HepG2 (cell line): Measurements from ENCODE around the gene HDGF.

Experiments used
- HNRNPL ChIP-seq: fragments of 200-400 bp; formaldehyde crosslinking; IDR thresholded peaks from 2 replicates; pipeline ENCODE4 v1.6.1; 2017; ENCODE audit warnings: mild to moderate bottlenecking, low read depth, low read length
- KLF16 ChIP-seq, 2 experiments: sonication (generic) in 1 of 2; formaldehyde crosslinking in 1 of 2; IDR thresholded peaks; 2 replicates each; pipeline versions ENCODE4 v1.6.1 to v1.8.0; 2016 to 2023; ENCODE audit warnings: missing genetic modification reagents in 2 of 2, missing compliant biosample characterization in 1 of 2
- POLR2A ChIP-seq, 2 experiments: IDR thresholded peaks; 2 replicates each; pipeline ENCODE4 v1.6.1; 2011; ENCODE audit warnings: low read depth in 2 of 2, low read length in 2 of 2, mild to moderate bottlenecking in 1 of 2, moderate library complexity in 1 of 2; ENCODE audit not compliant: insufficient read depth in 1 of 2
- ZNF274 ChIP-seq: sonication (generic); formaldehyde crosslinking; IDR thresholded peaks from 2 replicates; pipeline ENCODE4 v1.5.1; 2020; ENCODE audit warnings: mild to moderate bottlenecking, missing genetic modification reagents
- ZNF292 ChIP-seq: sonication (generic); formaldehyde crosslinking; IDR thresholded peaks from 2 replicates; pipeline ENCODE4 v1.8.1; 2022; ENCODE audit warnings: mild to moderate bottlenecking, low read depth, missing genetic modification reagents, borderline replicate concordance
- ZNF724P ChIP-seq: sonication (generic); formaldehyde crosslinking; IDR thresholded peaks from 2 replicates; pipeline ENCODE4 v1.8.0; 2022; ENCODE audit warnings: missing genetic modification reagents, borderline replicate concordance
- TF ChIP-seq, protein P1 (sequence below): sonication (generic); formaldehyde crosslinking; IDR thresholded peaks from 2 replicates; pipeline ENCODE4 v1.5.0; 2020; ENCODE audit warnings: mild to moderate bottlenecking, missing genetic modification reagents, moderate library complexity
- TF ChIP-seq, protein P2 (sequence below): sonication (generic); formaldehyde crosslinking; IDR thresholded peaks from 2 replicates; pipeline ENCODE4 v1.5.1; 2020; ENCODE audit warnings: missing genetic modification reagents, mild to moderate bottlenecking, borderline replicate concordance
- TF ChIP-seq, protein P3 (sequence below): sonication (generic); formaldehyde crosslinking; IDR thresholded peaks from 2 replicates; pipeline ENCODE4 v1.4.0; 2020; ENCODE audit warnings: missing genetic modification reagents
- TF ChIP-seq, protein P4 (sequence below): sonication (generic); formaldehyde crosslinking; IDR thresholded peaks from 2 replicates; pipeline ENCODE4 v1.5.0; 2020; ENCODE audit warnings: missing genetic modification reagents

DNA sequence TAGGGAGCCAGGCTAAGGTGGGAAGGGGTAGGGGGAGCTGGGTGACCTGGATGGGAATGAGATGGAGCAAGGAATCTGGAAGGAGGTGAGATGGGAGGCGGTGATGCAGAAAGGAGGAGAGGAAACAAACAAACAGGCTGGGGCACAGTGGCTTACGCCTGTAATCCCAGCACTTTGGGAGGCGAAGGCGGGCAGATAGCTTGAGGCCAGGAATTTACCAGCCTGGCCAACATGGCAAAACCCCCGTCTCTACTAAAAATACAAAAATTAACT, 56.8 kb downstream of the HDGF start:
- TF ChIP-seq ZNF724P (CRISPR knock-in tag) (no peak), HNRNPL (no peak), ZNF274 (CRISPR knock-in tag) (no peak), POLR2A (IDR thresholded peaks at IDR 0.05; ENCODE audit: insufficient read depth in 1 of 2, low read depth in 2 of 2, low read length in 2 of 2) (no peak), KLF16 (CRISPR knock-in tag; IDR thresholded peaks at IDR 0.05) (no peak), ZNF292 (CRISPR knock-in tag) (no peak)
- TF ChIP-seq, protein P1, sequence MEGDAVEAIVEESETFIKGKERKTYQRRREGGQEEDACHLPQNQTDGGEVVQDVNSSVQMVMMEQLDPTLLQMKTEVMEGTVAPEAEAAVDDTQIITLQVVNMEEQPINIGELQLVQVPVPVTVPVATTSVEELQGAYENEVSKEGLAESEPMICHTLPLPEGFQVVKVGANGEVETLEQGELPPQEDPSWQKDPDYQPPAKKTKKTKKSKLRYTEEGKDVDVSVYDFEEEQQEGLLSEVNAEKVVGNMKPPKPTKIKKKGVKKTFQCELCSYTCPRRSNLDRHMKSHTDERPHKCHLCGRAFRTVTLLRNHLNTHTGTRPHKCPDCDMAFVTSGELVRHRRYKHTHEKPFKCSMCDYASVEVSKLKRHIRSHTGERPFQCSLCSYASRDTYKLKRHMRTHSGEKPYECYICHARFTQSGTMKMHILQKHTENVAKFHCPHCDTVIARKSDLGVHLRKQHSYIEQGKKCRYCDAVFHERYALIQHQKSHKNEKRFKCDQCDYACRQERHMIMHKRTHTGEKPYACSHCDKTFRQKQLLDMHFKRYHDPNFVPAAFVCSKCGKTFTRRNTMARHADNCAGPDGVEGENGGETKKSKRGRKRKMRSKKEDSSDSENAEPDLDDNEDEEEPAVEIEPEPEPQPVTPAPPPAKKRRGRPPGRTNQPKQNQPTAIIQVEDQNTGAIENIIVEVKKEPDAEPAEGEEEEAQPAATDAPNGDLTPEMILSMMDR (CRISPR knock-in tag) = no peak
- TF ChIP-seq, protein P2, sequence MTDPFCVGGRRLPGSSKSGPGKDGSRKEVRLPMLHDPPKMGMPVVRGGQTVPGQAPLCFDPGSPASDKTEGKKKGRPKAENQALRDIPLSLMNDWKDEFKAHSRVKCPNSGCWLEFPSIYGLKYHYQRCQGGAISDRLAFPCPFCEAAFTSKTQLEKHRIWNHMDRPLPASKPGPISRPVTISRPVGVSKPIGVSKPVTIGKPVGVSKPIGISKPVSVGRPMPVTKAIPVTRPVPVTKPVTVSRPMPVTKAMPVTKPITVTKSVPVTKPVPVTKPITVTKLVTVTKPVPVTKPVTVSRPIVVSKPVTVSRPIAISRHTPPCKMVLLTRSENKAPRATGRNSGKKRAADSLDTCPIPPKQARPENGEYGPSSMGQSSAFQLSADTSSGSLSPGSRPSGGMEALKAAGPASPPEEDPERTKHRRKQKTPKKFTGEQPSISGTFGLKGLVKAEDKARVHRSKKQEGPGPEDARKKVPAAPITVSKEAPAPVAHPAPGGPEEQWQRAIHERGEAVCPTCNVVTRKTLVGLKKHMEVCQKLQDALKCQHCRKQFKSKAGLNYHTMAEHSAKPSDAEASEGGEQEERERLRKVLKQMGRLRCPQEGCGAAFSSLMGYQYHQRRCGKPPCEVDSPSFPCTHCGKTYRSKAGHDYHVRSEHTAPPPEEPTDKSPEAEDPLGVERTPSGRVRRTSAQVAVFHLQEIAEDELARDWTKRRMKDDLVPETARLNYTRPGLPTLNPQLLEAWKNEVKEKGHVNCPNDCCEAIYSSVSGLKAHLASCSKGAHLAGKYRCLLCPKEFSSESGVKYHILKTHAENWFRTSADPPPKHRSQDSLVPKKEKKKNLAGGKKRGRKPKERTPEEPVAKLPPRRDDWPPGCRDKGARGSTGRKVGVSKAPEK (CRISPR knock-in tag) = no peak
- TF ChIP-seq, protein P3, sequence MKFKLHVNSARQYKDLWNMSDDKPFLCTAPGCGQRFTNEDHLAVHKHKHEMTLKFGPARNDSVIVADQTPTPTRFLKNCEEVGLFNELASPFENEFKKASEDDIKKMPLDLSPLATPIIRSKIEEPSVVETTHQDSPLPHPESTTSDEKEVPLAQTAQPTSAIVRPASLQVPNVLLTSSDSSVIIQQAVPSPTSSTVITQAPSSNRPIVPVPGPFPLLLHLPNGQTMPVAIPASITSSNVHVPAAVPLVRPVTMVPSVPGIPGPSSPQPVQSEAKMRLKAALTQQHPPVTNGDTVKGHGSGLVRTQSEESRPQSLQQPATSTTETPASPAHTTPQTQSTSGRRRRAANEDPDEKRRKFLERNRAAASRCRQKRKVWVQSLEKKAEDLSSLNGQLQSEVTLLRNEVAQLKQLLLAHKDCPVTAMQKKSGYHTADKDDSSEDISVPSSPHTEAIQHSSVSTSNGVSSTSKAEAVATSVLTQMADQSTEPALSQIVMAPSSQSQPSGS (CRISPR knock-in tag) = no peak
- TF ChIP-seq, protein P4, sequence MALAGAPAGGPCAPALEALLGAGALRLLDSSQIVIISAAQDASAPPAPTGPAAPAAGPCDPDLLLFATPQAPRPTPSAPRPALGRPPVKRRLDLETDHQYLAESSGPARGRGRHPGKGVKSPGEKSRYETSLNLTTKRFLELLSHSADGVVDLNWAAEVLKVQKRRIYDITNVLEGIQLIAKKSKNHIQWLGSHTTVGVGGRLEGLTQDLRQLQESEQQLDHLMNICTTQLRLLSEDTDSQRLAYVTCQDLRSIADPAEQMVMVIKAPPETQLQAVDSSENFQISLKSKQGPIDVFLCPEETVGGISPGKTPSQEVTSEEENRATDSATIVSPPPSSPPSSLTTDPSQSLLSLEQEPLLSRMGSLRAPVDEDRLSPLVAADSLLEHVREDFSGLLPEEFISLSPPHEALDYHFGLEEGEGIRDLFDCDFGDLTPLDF (CRISPR knock-in tag) = no peak
